ENCODE measurements around the gene STAG1.

GRCh38 chr3:136476280-136476679 lies 275.9 kb downstream of the STAG1 start:
- no peak for TF ChIP-seq CTCF (IDR thresholded peaks at IDR 0.05; ENCODE audit: low read depth, low read length, missing input control)
- TF ChIP-seq RAD21 (IDR thresholded peaks at IDR 0.05) = no peak
- no peak for TF ChIP-seq MAX (IDR thresholded peaks at IDR 0.05)
- TF ChIP-seq, protein P1, sequence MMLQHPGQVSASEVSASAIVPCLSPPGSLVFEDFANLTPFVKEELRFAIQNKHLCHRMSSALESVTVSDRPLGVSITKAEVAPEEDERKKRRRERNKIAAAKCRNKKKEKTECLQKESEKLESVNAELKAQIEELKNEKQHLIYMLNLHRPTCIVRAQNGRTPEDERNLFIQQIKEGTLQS (IDR thresholded peaks at IDR 0.05) = no peak
- TF ChIP-seq GABPA (IDR thresholded peaks at IDR 0.05 in 1 of 2, conservative IDR thresholded peaks at IDR 0.05 in 1 of 2) = no peak
- TF ChIP-seq JUND (IDR thresholded peaks at IDR 0.05) = no peak
- TF ChIP-seq YY1 (IDR thresholded peaks at IDR 0.05) = no peak
